Fibroblast of skin of right biceps (primary cell): ENCODE data around the gene RAB17.

Source experiments
- DNase-seq: peaks from one replicate; pipeline ENCODE4 v3.0.0-alpha.2; 2013

RAB17 gene

GRCh38 chr2:237533668-237534161 is 56.8 kb downstream of the RAB17 start:
- DNase-seq, result peak; percentile 16

GRCh38 chr2:237532160-237532559 is 58.4 kb downstream of the RAB17 start:
- no peak for DNase-seq

GRCh38 chr2:237530472-237531433 is 59.8 kb downstream of the RAB17 start:
- peak; percentile 15 for DNase-seq

- no peak for DNase-seq
Observed at GRCh38 chr2:237529452-237530402, 60.8 kb downstream of the RAB17 start.

GRCh38 chr2:237527766-237528165 is 62.8 kb downstream of the RAB17 start:
- no peak for DNase-seq

GRCh38 chr2:237527233-237527632 is 63.3 kb downstream of the RAB17 start:
- no peak for DNase-seq

- DNase-seq, result no peak
Observed at GRCh38 chr2:237525559-237526157, 64.9 kb downstream of the RAB17 start.

- DNase-seq, result no peak
Observed at GRCh38 chr2:237524631-237525030, 65.9 kb downstream of the RAB17 start.
